ENCODE results near the gene NACA.
"Not testable (repeated sequence)": the region's sequence is repeated elsewhere in the genome, so short reads cannot be mapped to it uniquely, and the experiment has no call there.

The NACA gene

DNA sequence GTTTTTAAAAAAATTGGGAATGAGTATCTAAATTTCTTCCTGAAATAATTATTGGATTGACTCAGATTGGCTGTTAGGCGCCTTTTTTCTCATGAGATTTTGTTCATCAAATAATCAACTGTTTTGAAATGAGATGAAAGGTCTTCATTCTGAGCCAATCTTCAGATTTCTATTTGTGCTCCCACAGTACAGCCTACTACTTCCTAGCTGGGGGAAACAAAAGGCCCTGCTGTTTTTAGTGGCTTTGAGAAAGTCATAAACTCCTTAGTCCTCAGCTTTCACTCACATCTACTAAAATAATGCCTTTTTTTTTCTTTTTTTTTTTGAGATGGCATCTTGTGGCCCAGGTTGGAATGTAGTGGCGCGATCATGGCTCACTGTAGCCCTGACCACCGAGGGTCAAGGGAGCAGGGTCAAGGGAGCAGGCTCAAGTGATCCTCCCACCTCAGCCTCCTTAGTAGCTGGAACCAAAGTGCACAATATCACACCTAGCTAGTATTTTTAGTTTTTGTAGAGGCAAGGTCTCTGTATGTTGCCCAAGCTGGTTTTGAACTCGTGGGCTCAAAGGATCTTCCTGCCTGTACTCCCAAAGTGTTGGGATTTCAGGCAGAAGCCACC, 15.2 kb downstream of the NACA start:
- H3K27me3 ChIP-seq (ENCODE audit: control insufficient read depth, insufficient read depth, low read length) = no peaks in the 10 kb centered on the region

DNA sequence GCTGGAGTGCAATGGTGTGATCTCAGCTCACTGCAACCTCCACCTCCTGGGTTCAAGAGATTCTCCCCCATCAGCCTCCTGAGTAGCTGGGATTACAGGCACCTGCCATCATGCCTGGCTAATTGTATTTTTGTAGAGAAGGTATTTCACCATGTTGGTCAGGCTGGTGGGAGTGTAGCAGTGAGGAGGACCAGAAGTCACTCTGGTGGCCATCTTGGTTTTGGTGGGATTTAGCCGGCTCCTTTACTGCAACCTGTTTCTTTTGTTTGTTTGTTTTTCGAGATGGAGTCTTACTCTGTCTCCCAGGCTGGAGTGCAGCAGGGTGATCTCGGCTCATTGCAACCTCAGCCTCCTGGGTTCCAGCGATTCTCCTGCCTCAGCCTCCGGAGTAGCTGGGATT, 20.6 kb downstream of the NACA start:
- H3K9ac ChIP-seq (ENCODE audit: low read length); H3K36me3 ChIP-seq (ENCODE audit: control insufficient read depth, insufficient read depth, low read length); H3K9me3 ChIP-seq (ENCODE audit: control insufficient read depth, low read length); H3K4me1 ChIP-seq (ENCODE audit: control insufficient read depth, insufficient read depth, low read length); H3K27me3 ChIP-seq (ENCODE audit: control insufficient read depth, insufficient read depth, low read length); H3K4me3 ChIP-seq (ENCODE audit: low read length): not testable (repeated sequence)

More for the DNA sequence above, 15.2 kb downstream of the NACA start:
- Histone ChIP-seq H3K36me3 (ENCODE audit: control insufficient read depth, insufficient read depth, low read length) (peaks cover 10% of the 10 kb centered on the region), H3K4me3 (ENCODE audit: low read length) (no peak overlapping the region), H3K9ac (ENCODE audit: low read length) (no peak overlapping the region), H3K9me3 (ENCODE audit: control insufficient read depth, low read length) (no peaks in the 10 kb centered on the region), H3K4me1 (ENCODE audit: control insufficient read depth, insufficient read depth, low read length) (no peaks in the 10 kb centered on the region)

DNA sequence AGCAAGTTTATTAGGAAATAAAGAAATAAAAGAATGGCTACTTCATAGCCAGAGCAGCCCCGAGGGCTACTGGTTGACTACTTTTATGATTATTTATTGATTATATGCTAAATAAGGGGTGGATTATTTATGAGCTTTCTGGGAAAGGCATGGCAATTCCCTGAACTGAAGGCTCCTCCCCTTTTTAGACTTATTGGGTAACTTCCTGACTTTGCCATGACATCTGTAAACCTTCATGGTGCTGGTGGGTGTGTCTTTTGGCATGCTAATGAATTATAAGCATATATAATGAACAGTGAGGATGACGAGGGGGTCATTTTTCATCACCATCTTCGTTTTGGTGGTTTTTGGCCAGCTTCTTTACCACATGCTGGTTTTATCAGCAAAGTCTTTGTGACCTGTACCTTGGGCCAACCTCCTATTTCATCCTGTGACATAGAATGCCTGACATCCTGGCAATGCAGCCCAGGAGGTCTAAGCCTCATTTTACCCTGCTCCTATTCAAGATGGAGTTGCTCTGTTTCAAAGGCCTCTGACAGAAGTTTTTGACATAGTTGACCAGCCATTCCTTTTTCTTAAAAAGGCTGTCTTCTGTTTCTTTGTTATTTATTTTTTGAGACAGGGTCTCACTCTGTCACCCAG, 26.0 kb downstream of the NACA start:
- H3K9me3 ChIP-seq (ENCODE audit: control insufficient read depth, low read length) = no peaks in the 10 kb centered on the region
- no peaks in the 10 kb centered on the region for H3K27me3 ChIP-seq (ENCODE audit: control insufficient read depth, insufficient read depth, low read length)
- no peak overlapping the region for H3K4me3 ChIP-seq (ENCODE audit: low read length)
- H3K9ac ChIP-seq (ENCODE audit: low read length) = no peak overlapping the region
- H3K4me1 ChIP-seq (ENCODE audit: control insufficient read depth, insufficient read depth, low read length) = no peaks in the 10 kb centered on the region
- no peaks in the 10 kb centered on the region for H3K36me3 ChIP-seq (ENCODE audit: control insufficient read depth, insufficient read depth, low read length)

DNA sequence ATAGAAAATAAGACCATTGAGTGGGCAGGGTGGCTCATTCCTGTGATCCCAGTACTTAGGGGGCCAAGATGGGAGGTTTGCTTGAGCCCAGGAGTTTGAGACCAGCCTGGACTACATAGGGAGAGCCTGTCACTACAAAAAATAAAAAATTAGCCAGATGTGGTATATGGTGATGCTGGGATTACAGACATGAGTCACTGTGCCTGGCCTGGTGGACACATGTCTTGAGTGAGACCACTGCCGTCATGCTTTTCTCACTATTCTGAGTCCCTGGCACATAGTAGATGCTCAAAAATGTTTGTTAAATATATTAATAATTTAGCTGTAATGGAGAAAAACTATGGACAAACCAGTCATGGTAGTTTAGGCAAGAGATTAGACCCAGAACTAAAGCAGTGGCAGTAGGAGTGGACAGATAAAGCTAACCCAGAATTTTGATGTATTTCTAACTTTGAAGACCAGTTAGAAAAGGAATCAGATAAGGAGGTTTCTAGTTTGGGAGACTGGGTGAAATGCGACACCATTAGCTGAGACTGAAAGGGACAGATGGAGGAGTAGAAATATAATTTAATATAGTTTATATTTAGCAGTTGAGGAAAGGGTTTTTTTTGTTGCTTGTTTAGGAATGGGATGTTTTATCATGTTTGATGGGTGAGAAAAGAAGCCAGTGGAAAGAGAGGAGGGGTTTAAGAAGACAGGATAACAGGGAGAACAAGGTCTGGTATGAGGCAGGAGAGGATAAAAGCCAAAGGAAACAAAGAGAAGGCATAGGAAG, 29.6 kb downstream of the NACA start:
- H3K4me1 ChIP-seq (ENCODE audit: control insufficient read depth, insufficient read depth, low read length) = no peaks in the 10 kb centered on the region
- H3K9ac ChIP-seq (ENCODE audit: low read length) = no peak overlapping the region
- no peak overlapping the region for H3K4me3 ChIP-seq (ENCODE audit: low read length)
- H3K9me3 ChIP-seq (ENCODE audit: control insufficient read depth, low read length) = no peaks in the 10 kb centered on the region
- no peaks in the 10 kb centered on the region for H3K27me3 ChIP-seq (ENCODE audit: control insufficient read depth, insufficient read depth, low read length)
- no peaks in the 10 kb centered on the region for H3K36me3 ChIP-seq (ENCODE audit: control insufficient read depth, insufficient read depth, low read length)

DNA sequence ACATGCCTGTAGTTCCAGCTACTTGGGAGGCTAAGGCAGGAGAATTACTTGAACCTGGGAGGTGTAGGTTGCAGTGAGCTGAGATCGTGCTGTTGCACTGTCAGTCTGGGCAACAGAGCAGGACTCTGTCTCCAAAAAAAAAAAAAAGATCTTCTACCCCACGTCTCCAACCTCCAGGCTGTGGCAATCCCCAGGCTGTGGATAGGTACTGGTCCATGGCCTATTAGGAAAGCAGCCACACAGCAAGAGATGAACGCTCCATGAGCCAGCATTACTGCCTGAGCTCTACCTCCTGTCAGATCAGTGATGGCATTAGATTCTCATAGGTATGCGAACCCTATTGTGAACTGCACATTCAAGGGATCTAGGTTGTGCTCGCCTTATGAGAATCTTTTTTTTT, 30.9 kb downstream of the NACA start:
- Histone ChIP-seq H3K9ac (ENCODE audit: low read length) (no peak overlapping the region), H3K36me3 (ENCODE audit: control insufficient read depth, insufficient read depth, low read length) (no peaks in the 10 kb centered on the region), H3K4me1 (ENCODE audit: control insufficient read depth, insufficient read depth, low read length) (peaks cover 2% of the 10 kb centered on the region), H3K4me3 (ENCODE audit: low read length) (no peak overlapping the region), H3K27me3 (ENCODE audit: control insufficient read depth, insufficient read depth, low read length) (no peaks in the 10 kb centered on the region), H3K9me3 (ENCODE audit: control insufficient read depth, low read length) (no peaks in the 10 kb centered on the region)

DNA sequence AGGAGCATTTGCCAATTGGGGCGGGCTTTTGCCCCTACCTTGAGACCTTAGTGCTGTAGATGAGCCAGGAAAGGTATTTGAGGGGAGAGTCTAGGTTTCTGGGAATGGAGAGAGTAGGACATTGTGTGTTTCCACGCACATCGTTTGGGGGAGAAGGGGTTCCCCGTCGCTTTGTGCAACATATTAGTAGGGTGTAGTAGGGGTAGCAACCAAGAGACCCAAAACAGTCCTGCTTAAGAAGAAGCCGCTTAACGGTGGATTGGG, 36.3 kb downstream of the NACA start:
- H3K27me3 ChIP-seq (ENCODE audit: control insufficient read depth, insufficient read depth, low read length) = no peaks in the 10 kb centered on the region
- H3K9me3 ChIP-seq (ENCODE audit: control insufficient read depth, low read length) = no peaks in the 10 kb centered on the region
- H3K9ac ChIP-seq (ENCODE audit: low read length) = peak overlapping the region; percentile 98
- H3K36me3 ChIP-seq (ENCODE audit: control insufficient read depth, insufficient read depth, low read length) = no peaks in the 10 kb centered on the region
- H3K4me1 ChIP-seq (ENCODE audit: control insufficient read depth, insufficient read depth, low read length) = peaks cover 15% of the 10 kb centered on the region
- peak overlapping the region; percentile 97 for H3K4me3 ChIP-seq (ENCODE audit: low read length)

DNA sequence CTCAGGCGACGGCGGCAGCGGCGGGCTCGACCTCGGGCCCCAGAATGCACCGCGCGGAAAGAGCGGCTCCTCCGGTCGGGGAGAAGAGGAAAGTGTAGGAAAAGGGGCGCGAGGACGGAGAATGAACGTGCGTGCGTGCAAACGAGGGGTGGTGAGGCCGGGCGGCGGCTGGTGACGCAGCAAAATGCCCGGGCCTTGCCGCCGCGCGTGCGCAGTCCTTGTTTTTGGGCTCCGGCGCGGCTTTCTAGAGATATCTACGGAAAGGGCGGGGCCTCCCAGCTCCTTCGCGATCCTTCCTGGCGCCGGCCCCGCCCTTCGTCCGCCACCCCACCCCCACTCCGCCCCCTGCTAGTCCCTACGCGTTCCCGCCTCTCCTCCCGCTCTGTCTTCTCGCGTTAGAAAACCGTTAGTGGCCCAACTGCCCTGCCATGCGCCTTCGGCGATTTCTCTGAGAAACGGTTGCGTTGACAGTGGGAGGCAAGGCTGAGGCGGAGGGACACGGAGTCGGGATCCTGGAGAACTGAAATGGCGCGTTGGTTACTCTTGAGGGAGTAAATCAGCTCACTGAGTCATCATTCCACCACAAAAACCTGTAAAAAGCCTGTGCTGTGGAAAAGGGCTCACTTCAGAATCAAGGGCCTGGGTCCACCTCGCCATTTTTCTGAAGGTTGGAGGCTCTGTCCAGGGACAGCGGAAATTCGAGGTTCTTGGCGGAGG, 36.8 kb downstream of the NACA start, which contains the start of gene PTGES3:
Gene PTGES3 (minus strand): TSS at position 156 of the 717 bp plus-strand sequence. CDS start 285 bp downstream, outside the sequence.
- Histone ChIP-seq H3K4me1 (ENCODE audit: control insufficient read depth, insufficient read depth, low read length) (peaks cover 15% of the 10 kb centered on the region), H3K9ac (ENCODE audit: low read length) (peak within 1 kb of the TSS; percentile 98), H3K27me3 (ENCODE audit: control insufficient read depth, insufficient read depth, low read length) (no peaks in the 10 kb centered on the region), H3K36me3 (ENCODE audit: control insufficient read depth, insufficient read depth, low read length) (no peaks in the 10 kb centered on the region), H3K4me3 (ENCODE audit: low read length) (peak within 1 kb of the TSS; percentile 97), H3K9me3 (ENCODE audit: control insufficient read depth, low read length) (no peaks in the 10 kb centered on the region)

DNA sequence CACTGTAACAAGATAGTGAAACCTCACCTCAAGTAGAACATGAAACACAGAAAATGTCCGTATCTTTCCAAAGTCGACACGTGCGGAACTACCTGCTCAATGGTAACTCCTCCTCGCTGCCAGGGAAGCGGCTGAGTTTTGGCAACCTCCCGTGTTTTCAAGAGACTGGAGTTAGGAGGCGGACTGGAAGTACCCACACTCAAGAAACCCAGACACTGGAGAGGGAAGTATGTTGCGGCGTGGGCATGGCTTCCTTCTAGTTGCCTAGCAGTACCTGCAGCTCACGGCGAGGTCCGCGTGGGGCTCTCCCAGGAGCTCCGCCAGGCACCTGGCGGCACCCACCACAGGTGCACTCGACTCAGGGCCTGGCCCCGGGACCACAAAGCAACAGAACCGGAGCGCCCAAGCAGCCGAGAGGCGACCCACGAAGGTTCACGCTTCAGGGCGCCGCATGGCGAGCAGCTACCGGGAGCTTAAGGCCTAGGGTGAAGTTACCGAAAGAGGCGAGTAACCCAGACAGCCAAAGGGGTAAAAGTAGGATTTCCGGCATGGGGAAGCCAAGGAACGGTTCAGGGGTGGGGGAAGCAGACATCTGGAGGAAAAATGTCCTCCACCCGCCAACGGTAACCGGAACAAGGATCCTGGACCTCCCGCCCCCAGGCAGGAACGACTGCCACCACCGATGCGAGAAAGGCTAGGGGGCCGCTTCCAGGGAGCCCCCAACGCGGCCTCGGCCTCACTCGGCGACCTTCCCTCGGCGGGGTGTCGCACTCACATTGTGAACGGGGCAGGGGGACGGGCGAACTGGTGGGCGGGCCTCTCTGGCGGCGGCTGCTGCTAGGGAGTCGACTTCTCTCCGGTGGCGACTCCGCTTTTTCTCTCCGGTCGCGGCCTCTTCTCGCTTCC, 37.6 kb downstream of the NACA start:
- Histone ChIP-seq H3K9ac (ENCODE audit: low read length) (peak overlapping the region; percentile 97), H3K27me3 (ENCODE audit: control insufficient read depth, insufficient read depth, low read length) (no peaks in the 10 kb centered on the region), H3K4me1 (ENCODE audit: control insufficient read depth, insufficient read depth, low read length) (peaks cover 15% of the 10 kb centered on the region), H3K4me3 (ENCODE audit: low read length) (peak overlapping the region; percentile 87), H3K9me3 (ENCODE audit: control insufficient read depth, low read length) (no peaks in the 10 kb centered on the region), H3K36me3 (ENCODE audit: control insufficient read depth, insufficient read depth, low read length) (no peaks in the 10 kb centered on the region)

DNA sequence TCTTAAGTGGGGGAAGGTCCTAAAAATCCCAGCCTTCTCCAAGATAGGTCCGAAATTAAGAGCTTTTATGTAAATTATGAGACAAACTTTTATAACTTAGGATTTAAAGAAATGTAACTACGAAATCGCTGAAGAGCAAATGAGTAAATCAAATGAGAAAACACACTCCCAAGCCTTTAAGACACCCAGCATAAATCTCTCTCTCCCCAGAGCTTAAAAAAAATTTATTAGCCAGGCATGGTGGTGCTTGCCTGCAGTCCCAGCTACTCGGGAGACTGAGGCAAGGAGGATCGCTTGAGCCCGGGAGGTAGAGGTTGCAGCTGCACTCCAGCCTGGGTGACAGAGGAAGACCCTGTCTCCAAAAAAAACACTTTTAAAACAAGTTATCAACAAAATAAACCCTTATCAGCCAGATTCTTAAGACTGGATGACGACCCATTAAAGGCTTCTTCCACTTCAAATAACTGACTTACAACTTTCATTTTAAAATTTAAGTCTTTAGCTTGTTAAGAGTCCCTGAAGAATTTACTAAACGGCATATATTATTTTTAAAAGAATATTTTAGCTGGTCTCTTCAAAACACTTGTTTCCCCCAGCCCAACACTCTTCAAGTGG, 40.2 kb downstream of the NACA start:
- Histone ChIP-seq H3K9ac (ENCODE audit: low read length) (peak overlapping the region; percentile 71), H3K4me1 (ENCODE audit: control insufficient read depth, insufficient read depth, low read length) (peaks cover 15% of the 10 kb centered on the region), H3K27me3 (ENCODE audit: control insufficient read depth, insufficient read depth, low read length) (no peaks in the 10 kb centered on the region), H3K9me3 (ENCODE audit: control insufficient read depth, low read length) (no peaks in the 10 kb centered on the region), H3K4me3 (ENCODE audit: low read length) (no peak overlapping the region), H3K36me3 (ENCODE audit: control insufficient read depth, insufficient read depth, low read length) (no peaks in the 10 kb centered on the region)

DNA sequence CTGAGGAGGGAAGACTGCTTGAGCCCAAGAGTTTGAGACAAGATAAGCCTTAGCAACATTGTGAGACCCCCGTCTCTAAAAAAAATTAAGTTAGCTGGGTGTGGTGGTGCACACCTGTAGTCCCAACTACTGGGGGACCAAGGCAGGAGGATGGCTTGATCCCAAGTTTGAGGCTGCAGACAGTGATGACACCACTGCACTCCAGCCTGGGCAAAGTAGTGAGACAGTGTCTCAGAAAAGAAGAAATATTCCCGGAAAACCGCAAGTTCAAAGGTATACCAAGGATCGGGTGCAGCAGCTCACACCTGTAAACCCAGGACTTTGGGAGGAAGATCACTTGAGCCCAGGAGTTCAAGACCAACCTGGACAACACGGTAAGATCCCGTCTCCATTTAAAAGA, 42.8 kb downstream of the NACA start:
- Histone ChIP-seq H3K9me3 (ENCODE audit: control insufficient read depth, low read length) (no peaks in the 10 kb centered on the region), H3K9ac (ENCODE audit: low read length) (no peak overlapping the region), H3K4me1 (ENCODE audit: control insufficient read depth, insufficient read depth, low read length) (peaks cover 6% of the 10 kb centered on the region), H3K27me3 (ENCODE audit: control insufficient read depth, insufficient read depth, low read length) (no peaks in the 10 kb centered on the region), H3K4me3 (ENCODE audit: low read length) (no peak overlapping the region), H3K36me3 (ENCODE audit: control insufficient read depth, insufficient read depth, low read length) (no peaks in the 10 kb centered on the region)

DNA sequence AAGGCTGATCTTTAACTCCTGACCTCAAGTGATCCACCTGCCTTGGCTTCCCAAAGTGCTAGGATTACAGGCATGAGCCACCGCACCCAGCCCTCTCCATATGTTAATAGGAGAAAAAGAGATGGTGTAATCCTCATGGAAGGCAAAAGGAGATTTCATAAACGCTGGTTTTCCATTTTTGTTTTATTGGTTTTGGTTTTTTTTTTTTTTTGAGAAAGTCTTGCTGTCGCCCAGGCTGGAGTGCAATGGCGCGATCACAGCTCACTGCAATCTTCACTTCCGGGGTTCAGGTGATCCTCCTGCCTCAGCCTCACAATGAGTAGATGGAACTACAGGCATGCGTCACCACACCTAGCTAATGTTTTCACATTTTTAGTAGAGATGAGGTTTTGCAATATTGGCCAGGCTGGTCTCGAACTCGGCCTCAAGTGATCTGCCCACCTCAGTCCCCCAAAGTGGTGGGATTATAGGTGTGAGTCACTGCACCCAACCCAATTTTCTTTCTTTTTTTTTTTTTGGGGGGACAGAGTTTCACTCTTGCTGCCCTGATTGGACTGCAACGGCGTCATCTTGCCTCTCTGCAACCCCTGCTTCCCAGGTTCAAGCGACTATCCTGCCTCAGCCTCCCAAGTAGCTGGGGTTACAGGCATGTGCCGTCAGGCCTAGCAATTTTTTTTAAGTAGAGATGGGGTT, 45.1 kb downstream of the NACA start:
- Histone ChIP-seq H3K27me3 (ENCODE audit: control insufficient read depth, insufficient read depth, low read length) (no peaks in the 10 kb centered on the region), H3K9me3 (ENCODE audit: control insufficient read depth, low read length) (no peaks in the 10 kb centered on the region), H3K4me3 (ENCODE audit: low read length) (no peak overlapping the region), H3K4me1 (ENCODE audit: control insufficient read depth, insufficient read depth, low read length) (peaks cover 6% of the 10 kb centered on the region), H3K36me3 (ENCODE audit: control insufficient read depth, insufficient read depth, low read length) (no peaks in the 10 kb centered on the region), H3K9ac (ENCODE audit: low read length) (no peak overlapping the region)

All from mucosa of stomach (tissue), 1 donor.